ENCODE measurements around the gene HBS1L.

GRCh38 chr6:134948691-134949090, 105.9 kb downstream of the HBS1L start:
- TF ChIP-seq, protein P1, sequence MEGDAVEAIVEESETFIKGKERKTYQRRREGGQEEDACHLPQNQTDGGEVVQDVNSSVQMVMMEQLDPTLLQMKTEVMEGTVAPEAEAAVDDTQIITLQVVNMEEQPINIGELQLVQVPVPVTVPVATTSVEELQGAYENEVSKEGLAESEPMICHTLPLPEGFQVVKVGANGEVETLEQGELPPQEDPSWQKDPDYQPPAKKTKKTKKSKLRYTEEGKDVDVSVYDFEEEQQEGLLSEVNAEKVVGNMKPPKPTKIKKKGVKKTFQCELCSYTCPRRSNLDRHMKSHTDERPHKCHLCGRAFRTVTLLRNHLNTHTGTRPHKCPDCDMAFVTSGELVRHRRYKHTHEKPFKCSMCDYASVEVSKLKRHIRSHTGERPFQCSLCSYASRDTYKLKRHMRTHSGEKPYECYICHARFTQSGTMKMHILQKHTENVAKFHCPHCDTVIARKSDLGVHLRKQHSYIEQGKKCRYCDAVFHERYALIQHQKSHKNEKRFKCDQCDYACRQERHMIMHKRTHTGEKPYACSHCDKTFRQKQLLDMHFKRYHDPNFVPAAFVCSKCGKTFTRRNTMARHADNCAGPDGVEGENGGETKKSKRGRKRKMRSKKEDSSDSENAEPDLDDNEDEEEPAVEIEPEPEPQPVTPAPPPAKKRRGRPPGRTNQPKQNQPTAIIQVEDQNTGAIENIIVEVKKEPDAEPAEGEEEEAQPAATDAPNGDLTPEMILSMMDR (IDR thresholded peaks at IDR 0.05): no peak
- TF ChIP-seq POLR2A (IDR thresholded peaks at IDR 0.05): no peak

Measured in body of pancreas (tissue), 4 donors.